Activated naive CD4-positive, alpha-beta T cell (primary cell): ENCODE measurements around the gene DPF1.
A peak's percentile ranks its signal among the peaks of the same experiment; 100 is the strongest.
"Not testable (repeated sequence)": the region's sequence is repeated elsewhere in the genome, so short reads cannot be mapped to it uniquely, and the experiment has no call there.

Experiments used
- DNase-seq, 4 experiments: peaks; one replicate each; lab custom pipeline; 2025; lab: John Stamatoyannopoulos, UW

Gene DPF1

GRCh38 chr19:38250821-38251563 is 27.0 kb upstream of the DPF1 start:
- no peak for DNase-seq

- DNase-seq: no peak
Observed at GRCh38 chr19:38250428-38250820, 26.4 kb upstream of the DPF1 start.

GRCh38 chr19:38248421-38248820 is 24.4 kb upstream of the DPF1 start:
- no peak for DNase-seq

GRCh38 chr19:38247734-38248268 is 23.8 kb upstream of the DPF1 start:
- DNase-seq: no peak

GRCh38 chr19:38247126-38247525 is 23.1 kb upstream of the DPF1 start:
- DNase-seq: no peak

GRCh38 chr19:38245826-38246498 is 21.9 kb upstream of the DPF1 start:
- DNase-seq: no peak

GRCh38 chr19:38243279-38243673 is 19.3 kb upstream of the DPF1 start:
- DNase-seq: no peak

GRCh38 chr19:38239816-38240215 is 15.8 kb upstream of the DPF1 start:
- no peak for DNase-seq

GRCh38 chr19:38234615-38235014 is 10.6 kb upstream of the DPF1 start:
- no peak for DNase-seq

- peak; percentile 45 to 68 (median 63) for DNase-seq
Observed at GRCh38 chr19:38233740-38234251, 9.8 kb upstream of the DPF1 start.

- DNase-seq: no peak
Observed at GRCh38 chr19:38231918-38232317, 7.9 kb upstream of the DPF1 start.

GRCh38 chr19:38230506-38231133 is 6.6 kb upstream of the DPF1 start:
- DNase-seq: not testable (repeated sequence)

GRCh38 chr19:38229585-38230073 is 5.6 kb upstream of the DPF1 start:
- peak; percentile 12 to 51 (median 17) for DNase-seq

- no peak for DNase-seq
Observed at GRCh38 chr19:38228491-38229439, 4.7 kb upstream of the DPF1 start.

GRCh38 chr19:38228005-38228377 is 4.0 kb upstream of the DPF1 start:
- DNase-seq: no peak

- DNase-seq: no peak
Observed at GRCh38 chr19:38227287-38228004, 3.4 kb upstream of the DPF1 start.

GRCh38 chr19:38224863-38225218 is 819 bp upstream of the DPF1 start:
- DNase-seq: not testable (repeated sequence)

GRCh38 chr19:38223617-38224013 is 407 bp downstream of the DPF1 start:
- no peak for DNase-seq

- no peak for DNase-seq
Observed at GRCh38 chr19:38223119-38223523, 901 bp downstream of the DPF1 start.

GRCh38 chr19:38221919-38222830 is 1.8 kb downstream of the DPF1 start:
- no peak for DNase-seq
